Measurements from ENCODE around the gene CETN3.

The CETN3 gene

GRCh38 chr5:90408571-90409317, 812 bp downstream of the CETN3 start:
- DNase-seq, result no peak
- no peak for TF ChIP-seq CTCF (IDR thresholded peaks at IDR 0.05)
- no peaks in the 10 kb centered on the region for H3K9me3 ChIP-seq
- H3K27ac ChIP-seq, result peak overlapping the region; percentile 94 to 96
- H3K4me3 ChIP-seq, result peak overlapping the region; percentile 85
- H3K4me1 ChIP-seq, result peaks cover 0 to 11% (median 5%) of the 10 kb centered on the region in 4 donors
- no peaks in the 10 kb centered on the region for H3K27me3 ChIP-seq
- peaks cover 0 to 5% (median 0%) of the 10 kb centered on the region in 3 donors for H3K36me3 ChIP-seq
- intact Hi-C loops (cut with DNase I; ENCODE audit: low total_unique reads), result no loop called here

GRCh38 chr5:90406466-90406865, 3.1 kb downstream of the CETN3 start:
- Histone ChIP-seq H3K4me1 (peaks cover 0 to 11% (median 5%) of the 10 kb centered on the region in 4 donors), H3K27ac (no peak overlapping the region), H3K9me3 (no peaks in the 10 kb centered on the region), H3K36me3 (peaks cover 0 to 10% (median 0%) of the 10 kb centered on the region in 3 donors), H3K4me3 (no peak overlapping the region), H3K27me3 (no peaks in the 10 kb centered on the region)
- intact Hi-C loops (cut with DNase I; ENCODE audit: low total_unique reads), result no loop called here
- TF ChIP-seq CTCF (IDR thresholded peaks at IDR 0.05), result no peak
- DNase-seq, result no peak

- intact Hi-C loops (cut with DNase I; ENCODE audit: low total_unique reads), result no loop called here
- H3K9me3 ChIP-seq, result no peaks in the 10 kb centered on the region
- peaks cover 0 to 22% (median 13%) of the 10 kb centered on the region in 3 donors for H3K36me3 ChIP-seq
- H3K27me3 ChIP-seq, result no peaks in the 10 kb centered on the region
- TF ChIP-seq CTCF (IDR thresholded peaks at IDR 0.05), result no peak
- no peak overlapping the region for H3K4me3 ChIP-seq
- H3K4me1 ChIP-seq, result peaks cover 0 to 1% (median 0%) of the 10 kb centered on the region in 4 donors
- H3K27ac ChIP-seq, result no peak overlapping the region
- no peak for DNase-seq
These were observed 6.9 kb downstream of the CETN3 start for GRCh38 chr5:90402521-90403255.

GRCh38 chr5:90399251-90399650, 10.3 kb downstream of the CETN3 start:
- intact Hi-C loops (cut with DNase I; ENCODE audit: low total_unique reads), result no loop called here
- TF ChIP-seq CTCF (IDR thresholded peaks at IDR 0.05), result no peak

GRCh38 chr5:90398726-90399125, 10.8 kb downstream of the CETN3 start:
- no peaks in the 10 kb centered on the region for H3K9me3 ChIP-seq
- no peak for DNase-seq
- intact Hi-C loops (cut with DNase I; ENCODE audit: low total_unique reads), result no loop called here
- H3K27me3 ChIP-seq, result no peaks in the 10 kb centered on the region
- no peak overlapping the region for H3K27ac ChIP-seq
- no peaks in the 10 kb centered on the region for H3K4me1 ChIP-seq
- no peak for TF ChIP-seq CTCF (IDR thresholded peaks at IDR 0.05)
- no peak overlapping the region for H3K4me3 ChIP-seq
- H3K36me3 ChIP-seq, result peaks cover 0 to 16% (median 13%) of the 10 kb centered on the region in 3 donors

More at GRCh38 chr5:90399251-90399650, 10.3 kb downstream of the CETN3 start:
- no peaks in the 10 kb centered on the region for H3K4me1 ChIP-seq
- DNase-seq, result no peak
- H3K9me3 ChIP-seq, result no peaks in the 10 kb centered on the region
- peaks cover 0 to 20% (median 13%) of the 10 kb centered on the region in 3 donors for H3K36me3 ChIP-seq
- no peak overlapping the region for H3K27ac ChIP-seq
- no peak overlapping the region for H3K4me3 ChIP-seq
- H3K27me3 ChIP-seq, result no peaks in the 10 kb centered on the region
